Stimulated activated memory B cell treated with anti-CD40 and anti-IgM and Interleukin-4, amounts not matched to agents 10 μg/mL and 1 μg/mL and 100 μg/mL, for 72 hours (primary cell): Measurements from ENCODE around the gene STRA8.

Experiments
- ATAC-seq: fragments of 150-1000 bp; cut with Tn5 transposase; 2 replicates; pipeline ENCODE4 v1.10.0; 2021
- H3K27ac Mint-ChIP-seq: one replicate; pipeline ENCODE4 v1.8.0; 2022; ENCODE audit warnings: mild to moderate bottlenecking, mixed read lengths
- H3K27me3 Mint-ChIP-seq: one replicate; pipeline ENCODE4 v1.8.0; 2022; ENCODE audit warnings: mixed read lengths
- H3K36me3 Mint-ChIP-seq: one replicate; pipeline ENCODE4 v1.8.0; 2022; ENCODE audit warnings: mixed read lengths
- H3K4me1 Mint-ChIP-seq: one replicate; pipeline ENCODE4 v1.8.0; 2022; ENCODE audit warnings: mixed read lengths
- H3K4me3 Mint-ChIP-seq: one replicate; pipeline ENCODE4 v1.8.0; 2022; ENCODE audit warnings: mild to moderate bottlenecking, moderate library complexity, mixed read lengths
- H3K9me3 Mint-ChIP-seq: one replicate; pipeline ENCODE4 v1.8.0; 2022; ENCODE audit warnings: mixed read lengths

Gene STRA8

DNA sequence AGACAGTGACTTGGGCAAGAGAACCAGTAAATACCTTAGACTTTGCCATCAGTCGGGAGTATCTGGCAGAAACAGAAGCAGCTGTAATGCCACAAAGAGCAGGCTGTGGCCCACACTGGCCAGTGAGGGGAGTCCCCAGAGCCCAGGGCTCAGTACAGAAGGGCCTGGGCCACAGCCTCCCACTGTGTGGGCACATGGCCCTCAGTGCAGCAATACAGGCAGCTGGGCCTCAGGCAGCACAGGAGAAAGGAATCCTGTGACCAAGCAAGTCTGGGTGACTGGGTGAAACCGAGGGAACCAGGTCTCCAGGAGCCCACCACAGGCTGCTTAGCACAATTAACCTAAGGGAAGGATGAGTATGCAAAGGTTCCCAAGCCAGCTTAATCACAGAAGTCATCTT is 36.3 kb upstream of the STRA8 start:
- H3K36me3 Mint-ChIP-seq = peaks cover 92% of the 10 kb centered on the region
- no peak overlapping the region for H3K4me3 Mint-ChIP-seq

DNA sequence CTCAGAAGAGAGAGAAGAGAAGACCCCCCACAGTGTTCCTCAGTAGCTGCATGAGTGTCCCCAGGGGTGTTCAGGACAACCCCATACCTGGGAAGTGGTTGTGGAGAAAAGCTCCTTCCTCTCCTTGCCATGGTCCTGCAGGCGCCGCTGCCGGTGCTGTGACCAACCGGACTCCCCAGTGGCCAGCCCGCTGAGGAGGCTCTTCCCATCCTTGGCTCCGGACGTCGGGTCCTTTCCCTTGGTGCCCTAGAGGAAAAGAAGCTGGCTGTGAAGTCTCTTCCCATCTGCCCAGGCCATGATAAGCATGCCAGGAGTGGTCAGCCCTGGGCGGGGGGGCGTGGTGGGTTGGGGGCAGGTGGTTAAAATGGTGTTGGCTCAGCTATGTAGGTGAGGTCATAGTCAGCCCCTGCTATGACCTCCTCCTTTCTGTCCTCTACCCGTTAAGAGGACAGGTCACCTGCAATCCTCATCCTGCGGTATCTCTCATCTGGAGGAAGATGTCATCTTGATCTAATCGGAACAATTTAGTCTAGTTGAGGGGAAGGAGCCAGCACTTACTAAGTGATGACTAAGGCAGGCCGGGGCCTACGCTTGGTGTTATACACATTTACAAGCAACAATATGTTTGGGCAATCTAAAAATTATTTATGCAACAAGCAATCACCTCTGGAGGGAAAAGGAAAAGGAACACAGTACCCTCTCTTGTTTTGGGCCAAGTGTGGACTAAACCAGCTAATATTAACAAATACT is 35.6 kb upstream of the STRA8 start:
- H3K27me3 Mint-ChIP-seq = no peaks in the 10 kb centered on the region
- ATAC-seq = no peak
- H3K27ac Mint-ChIP-seq = no peak overlapping the region
- no peak overlapping the region for H3K4me3 Mint-ChIP-seq
- H3K4me1 Mint-ChIP-seq = peaks cover 30% of the 10 kb centered on the region
- peaks cover 88% of the 10 kb centered on the region for H3K36me3 Mint-ChIP-seq
- no peaks in the 10 kb centered on the region for H3K9me3 Mint-ChIP-seq

More for the DNA sequence above, 36.3 kb upstream of the STRA8 start:
- ATAC-seq = no peak
- H3K27me3 Mint-ChIP-seq = no peaks in the 10 kb centered on the region
- H3K9me3 Mint-ChIP-seq = no peaks in the 10 kb centered on the region
- peaks cover 32% of the 10 kb centered on the region for H3K4me1 Mint-ChIP-seq
- H3K27ac Mint-ChIP-seq = no peak overlapping the region

DNA sequence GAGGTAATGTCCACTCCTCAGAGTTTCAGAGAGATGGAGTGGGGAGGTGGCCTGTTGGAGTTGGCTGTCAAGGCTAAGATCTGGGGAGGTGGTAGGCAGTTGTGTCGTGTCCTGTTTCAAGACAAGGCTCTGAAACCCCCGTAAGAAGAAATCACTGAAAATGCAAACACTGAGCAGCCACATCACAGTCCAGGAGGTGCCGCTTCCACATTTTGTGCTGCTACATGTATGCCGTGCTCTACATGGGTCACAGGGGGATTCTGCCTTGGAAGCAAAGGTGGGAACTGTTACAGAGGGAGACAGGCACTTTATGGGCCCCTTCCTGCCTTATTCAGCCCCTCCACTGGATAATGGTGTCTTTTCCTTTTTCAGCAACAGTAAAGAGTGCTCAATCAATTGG is 34.2 kb upstream of the STRA8 start:
- H3K4me1 Mint-ChIP-seq = peaks cover 26% of the 10 kb centered on the region
- no peak overlapping the region for H3K4me3 Mint-ChIP-seq
- ATAC-seq = no peak
- no peak overlapping the region for H3K27ac Mint-ChIP-seq
- H3K27me3 Mint-ChIP-seq = no peaks in the 10 kb centered on the region
- no peaks in the 10 kb centered on the region for H3K9me3 Mint-ChIP-seq
- peaks cover 88% of the 10 kb centered on the region for H3K36me3 Mint-ChIP-seq

DNA sequence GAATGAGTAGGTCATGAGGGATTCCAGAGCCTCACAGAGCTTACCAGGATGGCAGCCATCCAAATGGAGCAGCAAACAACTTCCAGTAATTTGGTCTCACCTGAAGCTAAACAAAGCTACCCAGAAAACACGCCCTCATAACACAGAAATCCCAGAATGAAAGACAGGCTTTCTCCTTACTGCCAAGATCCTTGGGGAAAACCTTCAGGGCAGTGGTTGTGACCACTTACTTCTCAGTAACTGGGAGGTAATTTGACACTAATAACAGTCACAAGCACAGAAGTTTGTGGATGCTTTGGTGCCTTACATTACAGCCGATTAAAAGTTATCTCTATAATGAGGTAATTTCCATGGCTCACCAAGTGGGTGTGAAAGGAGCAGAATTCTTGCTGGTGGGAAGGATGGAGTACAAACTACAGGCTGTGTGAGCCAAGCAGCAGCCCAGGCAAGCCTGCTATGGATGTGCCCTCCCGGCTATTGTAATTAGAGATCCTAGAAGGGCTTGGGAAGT is 32.8 kb upstream of the STRA8 start:
- no peak overlapping the region for H3K27ac Mint-ChIP-seq
- H3K4me3 Mint-ChIP-seq = no peak overlapping the region
- no peak for ATAC-seq
- peaks cover 85% of the 10 kb centered on the region for H3K36me3 Mint-ChIP-seq
- no peaks in the 10 kb centered on the region for H3K27me3 Mint-ChIP-seq
- H3K9me3 Mint-ChIP-seq = no peaks in the 10 kb centered on the region
- peaks cover 34% of the 10 kb centered on the region for H3K4me1 Mint-ChIP-seq

DNA sequence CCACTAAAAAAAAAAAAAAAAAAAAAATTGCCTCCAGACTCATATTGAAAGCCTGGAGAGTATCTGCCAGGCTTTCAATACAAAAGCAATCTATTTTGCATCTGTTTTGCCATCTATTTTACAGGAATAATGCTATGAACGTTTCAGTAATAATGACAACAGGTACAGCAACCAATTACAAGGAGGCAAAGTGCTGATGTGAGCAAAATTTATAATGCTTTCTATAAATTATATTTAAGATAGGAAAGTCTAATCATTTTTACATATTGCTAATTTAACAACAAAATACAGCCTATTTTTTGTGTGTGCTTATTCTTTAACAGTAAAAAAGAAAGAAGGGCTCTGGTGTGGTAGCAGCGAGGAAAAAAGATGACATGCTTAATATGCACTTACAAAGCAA is 32.3 kb upstream of the STRA8 start:
- Mint-ChIP-seq H3K9me3 (no peaks in the 10 kb centered on the region), H3K36me3 (peaks cover 85% of the 10 kb centered on the region), H3K27me3 (no peaks in the 10 kb centered on the region), H3K27ac (no peak overlapping the region), H3K4me3 (no peak overlapping the region), H3K4me1 (peaks cover 39% of the 10 kb centered on the region)
- no peak for ATAC-seq

DNA sequence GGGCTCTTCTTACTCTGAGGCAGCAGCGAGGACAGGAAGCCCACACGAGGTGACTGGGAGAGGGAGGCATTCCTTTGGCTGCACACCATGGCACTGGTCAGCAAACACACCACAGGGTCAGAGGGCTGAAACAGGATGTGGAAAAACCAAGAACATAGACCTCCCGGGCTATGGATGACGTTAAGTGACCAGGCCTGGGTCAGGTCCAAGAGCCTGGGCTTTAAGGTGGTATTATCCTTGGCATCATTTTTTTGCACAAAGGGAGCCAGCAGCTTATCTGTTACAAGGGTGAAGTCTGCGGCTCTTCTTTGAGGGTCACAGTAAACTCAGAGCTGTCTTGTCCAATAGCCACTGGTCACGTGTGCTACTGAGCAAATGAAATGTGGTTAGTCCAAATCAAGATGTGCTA is 29.3 kb upstream of the STRA8 start:
- H3K27ac Mint-ChIP-seq = no peak overlapping the region
- H3K4me3 Mint-ChIP-seq = no peak overlapping the region
- ATAC-seq = no peak
- H3K27me3 Mint-ChIP-seq = no peaks in the 10 kb centered on the region
- peaks cover 80% of the 10 kb centered on the region for H3K36me3 Mint-ChIP-seq
- no peaks in the 10 kb centered on the region for H3K9me3 Mint-ChIP-seq
- H3K4me1 Mint-ChIP-seq = peaks cover 63% of the 10 kb centered on the region

DNA sequence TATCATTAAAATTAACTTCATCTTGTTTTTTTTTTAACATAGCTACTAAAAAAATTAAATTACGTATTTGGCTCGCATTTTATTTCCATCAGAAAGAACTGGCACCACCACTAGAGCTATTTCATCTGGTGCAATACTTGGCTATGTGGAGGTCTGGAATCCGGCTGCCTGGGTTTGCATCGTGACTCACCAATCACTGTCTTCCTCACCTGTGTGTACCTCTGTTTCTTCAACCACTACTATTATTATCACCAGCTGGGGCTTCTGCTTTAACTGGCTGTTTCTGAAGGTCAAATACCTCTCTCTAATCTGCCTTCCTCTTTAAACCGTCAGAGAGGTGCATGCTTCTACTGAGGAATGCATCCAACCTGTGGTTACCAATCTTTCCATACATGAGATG is 28.8 kb upstream of the STRA8 start:
- Mint-ChIP-seq H3K27me3 (no peaks in the 10 kb centered on the region), H3K9me3 (no peaks in the 10 kb centered on the region), H3K4me1 (peaks cover 66% of the 10 kb centered on the region), H3K4me3 (no peak overlapping the region), H3K36me3 (peaks cover 76% of the 10 kb centered on the region), H3K27ac (no peak overlapping the region)
- ATAC-seq = no peak

DNA sequence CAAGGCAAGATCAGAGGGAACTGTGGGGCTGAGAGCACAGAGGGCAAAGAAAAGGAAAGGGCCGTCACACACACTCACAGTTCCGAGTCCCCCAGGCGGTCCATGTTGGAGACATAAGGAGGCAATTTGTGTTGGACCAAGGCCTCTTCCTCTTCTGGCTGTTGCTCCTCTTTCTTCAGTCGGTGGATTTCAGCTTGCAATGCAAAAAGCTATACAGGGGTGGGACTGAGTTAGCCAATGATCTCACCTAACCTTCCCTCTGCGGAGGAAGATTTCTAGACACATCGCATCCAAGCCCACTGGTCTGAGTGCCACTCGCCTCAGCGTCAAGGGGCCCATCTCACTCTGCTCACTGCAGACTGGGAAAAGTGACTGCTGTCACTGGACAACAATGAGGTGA is 27.8 kb upstream of the STRA8 start:
- H3K4me3 Mint-ChIP-seq = no peak overlapping the region
- H3K4me1 Mint-ChIP-seq = peaks cover 73% of the 10 kb centered on the region
- no peaks in the 10 kb centered on the region for H3K27me3 Mint-ChIP-seq
- no peak for ATAC-seq
- H3K9me3 Mint-ChIP-seq = no peaks in the 10 kb centered on the region
- H3K27ac Mint-ChIP-seq = peak overlapping the region; percentile 95
- H3K36me3 Mint-ChIP-seq = peaks cover 71% of the 10 kb centered on the region

DNA sequence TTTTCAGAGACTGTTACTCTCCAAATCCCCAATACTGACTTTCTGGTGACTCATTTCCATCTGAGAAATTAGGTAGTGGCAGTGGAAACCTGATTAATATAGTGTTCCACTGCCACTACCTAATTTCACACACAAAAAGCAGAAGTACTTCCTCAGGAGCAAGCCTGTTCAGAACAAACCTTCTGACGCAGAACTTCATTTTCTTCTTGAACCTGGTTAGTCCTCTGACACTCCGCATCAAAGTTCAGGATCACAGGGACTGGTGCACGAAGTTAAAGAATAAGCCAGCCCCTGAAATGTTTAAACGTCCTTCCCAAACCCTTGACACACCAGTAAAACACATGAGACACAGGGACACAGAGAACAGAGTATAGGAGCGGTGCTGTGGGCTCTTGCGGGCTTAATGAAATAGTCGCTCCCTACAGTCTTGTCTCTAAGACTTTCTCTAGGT is 26.7 kb upstream of the STRA8 start:
- no peaks in the 10 kb centered on the region for H3K27me3 Mint-ChIP-seq
- H3K27ac Mint-ChIP-seq = peak overlapping the region; percentile 95
- peak; percentile 52 for ATAC-seq
- no peaks in the 10 kb centered on the region for H3K9me3 Mint-ChIP-seq
- H3K4me3 Mint-ChIP-seq = peak overlapping the region; percentile 70
- peaks cover 61% of the 10 kb centered on the region for H3K36me3 Mint-ChIP-seq
- H3K4me1 Mint-ChIP-seq = peaks cover 73% of the 10 kb centered on the region

DNA sequence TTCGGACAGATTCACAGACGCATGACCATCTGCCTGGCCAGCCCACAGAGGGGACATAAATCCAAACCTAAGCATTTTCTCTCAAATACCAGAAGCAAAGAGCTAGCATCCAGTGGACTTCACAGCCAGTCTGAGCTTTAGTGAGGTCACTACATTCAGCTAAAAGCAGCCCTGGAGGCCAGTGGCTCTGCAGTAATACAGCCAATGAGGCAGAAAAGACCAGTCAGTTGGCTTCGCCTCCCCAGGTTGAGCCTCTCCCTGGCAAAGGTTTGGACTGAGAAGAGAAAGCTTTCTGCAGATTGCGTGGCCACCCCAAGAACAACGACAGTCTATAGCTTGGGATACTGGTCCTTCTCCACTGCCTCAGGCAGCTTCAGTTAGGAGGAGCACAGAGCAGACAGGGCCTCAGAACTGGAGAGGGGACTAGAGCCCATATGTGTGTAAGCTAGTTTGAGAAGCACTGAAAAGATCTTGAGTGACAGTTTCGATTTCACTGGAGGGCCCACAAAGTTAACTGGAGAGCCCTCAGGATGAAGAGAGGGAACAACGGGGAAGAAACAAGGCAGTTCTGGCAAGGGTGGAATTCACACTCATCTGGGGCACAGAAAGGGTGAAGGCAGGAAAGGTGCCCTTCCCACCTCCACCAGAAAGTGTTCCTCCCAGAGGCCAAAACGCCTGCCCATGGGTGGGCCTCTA is 26.1 kb upstream of the STRA8 start:
- H3K4me1 Mint-ChIP-seq = peaks cover 67% of the 10 kb centered on the region
- peak overlapping the region; percentile 70 for H3K4me3 Mint-ChIP-seq
- H3K9me3 Mint-ChIP-seq = no peaks in the 10 kb centered on the region
- peaks cover 55% of the 10 kb centered on the region for H3K36me3 Mint-ChIP-seq
- no peak for ATAC-seq
- peak overlapping the region; percentile 95 for H3K27ac Mint-ChIP-seq
- no peaks in the 10 kb centered on the region for H3K27me3 Mint-ChIP-seq

DNA sequence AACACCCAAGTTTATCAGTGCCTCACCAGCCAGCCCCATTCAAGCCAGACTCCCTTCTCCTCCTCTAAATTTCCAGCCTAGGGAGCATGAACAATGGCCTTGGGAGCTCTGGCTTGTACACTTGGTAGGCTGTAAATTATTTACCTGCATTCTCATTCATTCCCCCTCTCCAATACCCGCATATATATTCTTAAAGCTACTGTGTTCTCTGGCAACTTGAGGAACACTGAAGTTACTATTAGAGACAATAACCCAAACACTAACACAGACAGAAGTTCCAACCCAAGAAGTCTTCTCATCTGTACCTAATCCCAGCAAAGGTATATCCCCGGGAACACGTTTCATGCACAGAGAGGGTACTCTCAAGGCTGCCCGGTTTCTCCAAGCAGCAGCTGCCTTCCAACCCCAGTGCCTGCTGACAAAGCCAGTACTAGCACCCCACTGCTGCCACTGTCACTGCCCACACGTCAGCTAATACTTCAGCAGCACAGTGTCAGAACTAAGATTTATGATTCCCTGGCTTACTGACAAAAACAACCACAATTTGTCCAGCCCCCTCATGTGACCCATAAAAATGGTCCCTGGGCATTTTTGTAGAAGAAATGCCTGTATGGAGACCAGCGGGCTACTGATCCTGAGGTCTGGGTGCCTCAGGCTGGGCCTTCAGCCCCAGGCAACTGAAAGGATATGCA is 25.4 kb upstream of the STRA8 start:
- Mint-ChIP-seq H3K4me1 (peaks cover 67% of the 10 kb centered on the region), H3K36me3 (peaks cover 52% of the 10 kb centered on the region), H3K4me3 (peak overlapping the region; percentile 70), H3K27ac (peak overlapping the region; percentile 95), H3K9me3 (no peaks in the 10 kb centered on the region), H3K27me3 (no peaks in the 10 kb centered on the region)
- no peak for ATAC-seq

DNA sequence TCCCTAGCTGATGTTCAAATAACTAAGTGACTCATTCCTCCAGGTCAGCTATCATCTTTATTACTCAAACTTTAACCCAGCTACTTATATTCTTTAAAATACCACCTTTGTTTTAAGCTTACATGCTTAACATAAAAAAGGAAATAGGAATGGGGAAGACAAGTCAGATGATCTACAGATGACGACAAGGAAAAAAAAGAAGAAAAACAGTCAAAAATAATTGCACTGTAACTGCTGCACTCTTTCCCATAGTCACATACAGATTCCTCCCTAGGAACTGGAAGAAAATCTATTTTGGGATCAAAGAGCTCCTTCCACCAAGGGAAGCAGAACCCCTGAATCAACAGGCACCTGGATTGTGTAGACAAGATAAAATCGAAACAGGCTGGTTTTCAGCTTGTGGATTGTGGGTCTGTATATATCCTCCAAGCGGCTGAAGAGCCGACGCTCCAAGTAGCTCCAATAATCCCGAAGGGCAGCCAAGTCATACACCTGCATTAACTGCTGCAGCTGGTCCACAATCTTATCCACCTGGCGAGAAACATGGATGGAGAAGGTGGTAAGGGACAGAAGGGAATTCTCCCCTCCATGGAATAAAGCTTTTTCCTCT is 24.3 kb upstream of the STRA8 start:
- Mint-ChIP-seq H3K9me3 (no peaks in the 10 kb centered on the region), H3K27me3 (no peaks in the 10 kb centered on the region), H3K4me1 (peaks cover 57% of the 10 kb centered on the region), H3K27ac (peak overlapping the region; percentile 95), H3K4me3 (peak overlapping the region; percentile 99), H3K36me3 (peaks cover 41% of the 10 kb centered on the region)
- ATAC-seq = no peak

DNA sequence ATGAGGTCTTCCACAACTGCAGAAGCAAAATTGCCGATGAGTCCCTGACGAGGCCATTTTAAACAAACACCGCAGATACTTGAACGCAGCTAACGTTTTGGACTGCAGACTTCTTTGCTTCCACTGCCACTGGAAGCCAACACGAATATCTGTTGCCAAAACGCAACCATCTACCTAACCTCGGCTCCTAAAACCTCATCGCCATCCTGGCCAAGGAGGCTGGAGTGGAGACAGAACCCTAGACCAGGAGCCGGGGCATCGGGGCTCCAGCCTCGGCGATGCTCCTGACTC is 22.8 kb upstream of the STRA8 start:
- Mint-ChIP-seq H3K4me1 (peaks cover 47% of the 10 kb centered on the region), H3K27ac (peak overlapping the region; percentile 95)
- peak; percentile 1 for ATAC-seq

DNA sequence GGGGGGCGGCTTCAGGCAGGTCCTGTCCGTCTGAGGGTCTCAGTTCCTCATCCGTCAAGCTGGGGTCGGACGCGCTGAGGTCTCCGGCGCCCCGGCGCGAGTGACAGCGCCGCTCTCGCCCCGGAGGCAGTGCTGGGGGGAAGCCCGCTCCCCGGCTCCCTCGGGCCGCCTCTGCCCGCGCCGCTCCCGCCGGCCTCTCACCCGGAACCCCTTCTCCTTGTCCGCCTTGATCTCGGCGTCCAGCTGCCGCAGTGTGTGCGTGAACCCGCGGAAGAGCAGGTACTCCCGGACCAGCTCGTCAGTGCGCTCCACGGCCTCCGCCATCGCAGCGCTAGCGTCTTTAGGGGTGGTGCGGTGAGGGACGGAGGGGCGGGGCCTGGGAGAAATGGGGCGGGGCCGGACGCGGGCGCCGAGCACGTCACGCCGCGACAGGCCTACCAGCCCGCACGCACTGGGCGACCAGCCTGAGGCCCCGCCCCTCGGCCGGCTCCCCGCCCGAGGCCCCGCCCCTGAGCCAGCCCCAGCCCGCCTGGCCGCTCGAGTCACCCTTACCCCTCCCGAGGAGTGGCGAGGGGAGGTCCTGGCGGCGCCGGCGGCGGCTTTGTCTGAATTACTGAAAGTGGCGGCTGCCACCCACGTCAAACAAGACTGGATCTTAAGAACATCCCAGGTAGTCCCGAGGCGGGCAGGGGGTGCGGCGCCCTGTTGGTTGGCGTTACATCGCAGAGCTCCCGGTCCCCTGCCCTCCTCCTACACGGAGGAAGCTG is 22.3 kb upstream of the STRA8 start, which contains the start of gene WDR91:
Gene WDR91 (minus strand): TSS at position 348 of the 767 bp plus-strand sequence. CDS start 24 bp downstream, at position 324.
- H3K9me3 Mint-ChIP-seq = no peaks in the 10 kb centered on the region
- peak within 1 kb of the TSS; percentile 95 for H3K27ac Mint-ChIP-seq
- ATAC-seq = peak; percentile 95
- peak within 1 kb of the TSS; percentile 99 for H3K4me3 Mint-ChIP-seq
- peaks cover 42% of the 10 kb centered on the region for H3K4me1 Mint-ChIP-seq
- no peaks in the 10 kb centered on the region for H3K27me3 Mint-ChIP-seq
- H3K36me3 Mint-ChIP-seq = peaks cover 24% of the 10 kb centered on the region

More for the DNA sequence above, 22.8 kb upstream of the STRA8 start:
- Mint-ChIP-seq H3K27me3 (no peaks in the 10 kb centered on the region), H3K9me3 (no peaks in the 10 kb centered on the region), H3K4me3 (peak overlapping the region; percentile 99), H3K36me3 (peaks cover 29% of the 10 kb centered on the region)
